Uterus (tissue), 4 donors: ENCODE data around the gene PLA2G4E. TPM values are rescaled to one million over a fixed set of nuclear protein-coding genes. Genes with fewer than 3 reads are reported as not detected.

Source experiments
- DNase-seq, 2 donors: peaks; one replicate each; pipeline ENCODE4 v3.0.0-alpha.2; 2019 to 2020
- H3K27ac ChIP-seq, 2 donors: fragments of 200-600 bp; sonication (generic); 1 replicate in 1 of 2; 2 replicates in 1 of 2; pipeline ENCODE4 v1.5.1; 2016 to 2018
- H3K27me3 ChIP-seq, 2 donors: fragments of 200-600 bp; sonication (generic); one replicate each; pipeline ENCODE4 v1.5.1; 2018 to 2019; ENCODE audit warnings: control low read depth in 1 of 2
- H3K36me3 ChIP-seq, 2 donors: fragments of 200-600 bp; sonication (generic); one replicate each; pipeline ENCODE4 v1.5.1; 2019; ENCODE audit warnings: control low read depth in 1 of 2
- H3K4me1 ChIP-seq, 2 donors: fragments of 200-600 bp; sonication (generic); one replicate each; pipeline ENCODE4 v1.5.1; 2018 to 2019; ENCODE audit warnings: control low read depth in 1 of 2
- H3K4me3 ChIP-seq, 2 donors: fragments of 200-600 bp; sonication (generic); 1 replicate in 1 of 2; 2 replicates in 1 of 2; pipeline ENCODE4 v1.5.1; 2018 to 2019; ENCODE audit warnings: mild to moderate bottlenecking in 1 of 2
- H3K9me3 ChIP-seq, 2 donors: fragments of 200-600 bp; sonication (generic); one replicate each; pipeline ENCODE4 v1.5.1; 2019; ENCODE audit warnings: control low read depth in 1 of 2
- CTCF ChIP-seq, 4 experiments: fragments of 200-600 bp in 2 of 4; fragments of 450-650 bp in 2 of 4; sonication (generic) in 2 of 4; IDR thresholded peaks; one replicate each; pipeline ENCODE4 v1.5.1; 2016 to 2019; ENCODE audit warnings: antibody characterized with exemption in 4 of 4, mild to moderate bottlenecking in 2 of 4, moderate library complexity in 1 of 4
- POLR2A ChIP-seq, 2 donors: fragments of 450-650 bp; IDR thresholded peaks; one replicate each; pipeline ENCODE4 v1.6.1; 2016; ENCODE audit warnings: antibody characterized with exemption in 2 of 2, mild to moderate bottlenecking in 1 of 2, moderate library complexity in 1 of 2
- intact Hi-C: fragments of 100-400 bp; cut with DNase I; formaldehyde crosslinking; loops from one replicate; pipeline ENCODE4 v1.15.1; 2023; ENCODE audit warnings: low total_unique reads
- total RNA-seq, 4 donors: library from RNA; depleted of rRNA in 3 of 4; stranded (reverse); fragments of >200 nt in 3 of 4; gene quantifications; one replicate each; pipeline versions ENCODE4 v1.1.0 to v1.2.4, GENCODE V29; 2014 to 2023
- donor health status: DM: yes; HTN: yes; CAD: no.

The PLA2G4E gene
- total RNA-seq, 4 donors from 2014 or later = not detected

- Histone ChIP-seq H3K4me1 (peaks cover 0 to 12% of the 10 kb centered on the region in 2 donors), H3K36me3 (no peaks in the 10 kb centered on the region), H3K4me3 (no peak overlapping the region), H3K9me3 (no peaks in the 10 kb centered on the region), H3K27me3 (no peaks in the 10 kb centered on the region), H3K27ac (peak overlapping the region in 1 of 2 donors; percentile 51)
- intact Hi-C loops = no loop called here
- DNase-seq = peak in 1 of 2 donors; percentile 60
- TF ChIP-seq POLR2A (IDR thresholded peaks at IDR 0.05) = no peak
- no peak for TF ChIP-seq CTCF (IDR thresholded peaks at IDR 0.05)
Measured at GRCh38 chr15:41948490-41948889, 72.4 kb downstream of the PLA2G4E start.

GRCh38 chr15:41946970-41947369, 73.9 kb downstream of the PLA2G4E start:
- intact Hi-C loops = no loop called here
- H3K36me3 ChIP-seq = no peaks in the 10 kb centered on the region
- no peak for TF ChIP-seq POLR2A (IDR thresholded peaks at IDR 0.05)
- no peak for TF ChIP-seq CTCF (IDR thresholded peaks at IDR 0.05)
- peaks cover 0 to 13% of the 10 kb centered on the region in 2 donors for H3K4me1 ChIP-seq
- H3K27me3 ChIP-seq = no peaks in the 10 kb centered on the region
- H3K27ac ChIP-seq = peak overlapping the region in 1 of 2 donors; percentile 28
- DNase-seq = no peak
- H3K9me3 ChIP-seq = no peaks in the 10 kb centered on the region
- no peak overlapping the region for H3K4me3 ChIP-seq

GRCh38 chr15:41945731-41946130, 75.1 kb downstream of the PLA2G4E start:
- Histone ChIP-seq H3K27ac (peak overlapping the region in 1 of 2 donors; percentile 7), H3K4me1 (peaks cover 0 to 13% of the 10 kb centered on the region in 2 donors), H3K36me3 (no peaks in the 10 kb centered on the region), H3K4me3 (no peak overlapping the region), H3K27me3 (no peaks in the 10 kb centered on the region), H3K9me3 (no peaks in the 10 kb centered on the region)
- intact Hi-C loops = no loop called here
- TF ChIP-seq POLR2A (IDR thresholded peaks at IDR 0.05) (no peak), CTCF (IDR thresholded peaks at IDR 0.05) (no peak)
- no peak for DNase-seq

- Histone ChIP-seq H3K27ac (peak overlapping the region in 1 of 2 donors; percentile 63), H3K9me3 (no peaks in the 10 kb centered on the region), H3K4me3 (no peak overlapping the region), H3K27me3 (no peaks in the 10 kb centered on the region), H3K36me3 (no peaks in the 10 kb centered on the region), H3K4me1 (peaks cover 0 to 13% of the 10 kb centered on the region in 2 donors)
- DNase-seq = no peak
- intact Hi-C loops = no loop called here
- no peak for TF ChIP-seq POLR2A (IDR thresholded peaks at IDR 0.05)
- TF ChIP-seq CTCF (IDR thresholded peaks at IDR 0.05) = no peak
Measured at GRCh38 chr15:41945221-41945620, 75.6 kb downstream of the PLA2G4E start.

GRCh38 chr15:41944313-41944940, 76.4 kb downstream of the PLA2G4E start:
- Histone ChIP-seq H3K27ac (peak overlapping the region; percentile 61 to 63), H3K9me3 (no peaks in the 10 kb centered on the region), H3K36me3 (no peaks in the 10 kb centered on the region), H3K4me3 (no peak overlapping the region), H3K4me1 (peaks cover 0 to 13% of the 10 kb centered on the region in 2 donors), H3K27me3 (no peaks in the 10 kb centered on the region)
- TF ChIP-seq POLR2A (IDR thresholded peaks at IDR 0.05) (no peak), CTCF (IDR thresholded peaks at IDR 0.05) (no peak)
- peak; percentile 52 to 66 for DNase-seq
- intact Hi-C loops = no loop called here
